ENCODE measurements around the gene FLCN.

FLCN gene

DNA sequence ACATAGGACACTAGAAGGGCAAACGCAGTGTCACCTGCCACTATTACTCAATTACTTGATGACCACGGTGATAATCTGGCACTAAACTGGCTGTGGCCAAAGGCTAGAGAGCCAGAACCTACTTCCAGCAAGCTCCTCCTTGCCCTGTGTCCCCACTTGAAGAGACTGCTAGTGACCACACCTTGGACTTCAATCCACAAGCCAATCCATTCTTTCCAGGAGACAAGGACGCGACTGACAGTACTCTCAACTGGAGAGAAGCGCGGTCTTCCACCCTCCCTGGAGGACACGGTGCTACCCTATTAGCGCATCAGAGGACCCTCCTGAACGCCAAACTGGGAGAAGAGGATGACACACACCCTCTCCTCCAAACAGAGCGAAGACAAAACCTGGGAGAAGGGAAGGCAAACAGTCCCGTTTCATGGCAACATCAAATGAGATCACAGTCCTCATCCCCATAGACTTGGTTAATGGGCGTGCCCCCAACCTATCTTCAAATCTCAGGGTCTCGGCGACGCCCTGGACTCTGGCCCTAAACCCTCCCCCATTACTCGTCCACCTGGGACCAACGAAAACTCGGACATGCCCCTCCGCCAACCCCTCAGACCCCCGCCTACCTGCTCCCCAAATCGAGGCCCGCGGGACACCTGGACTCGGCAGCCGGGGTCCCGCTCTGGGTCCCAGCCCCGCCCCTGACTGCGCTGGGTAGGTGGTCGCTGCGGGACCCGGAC is 508 bp downstream of the FLCN start:
- DNase-seq (ENCODE audit: low read depth in 2 of 3, low spot score in 2 of 3), result no peak

DNA sequence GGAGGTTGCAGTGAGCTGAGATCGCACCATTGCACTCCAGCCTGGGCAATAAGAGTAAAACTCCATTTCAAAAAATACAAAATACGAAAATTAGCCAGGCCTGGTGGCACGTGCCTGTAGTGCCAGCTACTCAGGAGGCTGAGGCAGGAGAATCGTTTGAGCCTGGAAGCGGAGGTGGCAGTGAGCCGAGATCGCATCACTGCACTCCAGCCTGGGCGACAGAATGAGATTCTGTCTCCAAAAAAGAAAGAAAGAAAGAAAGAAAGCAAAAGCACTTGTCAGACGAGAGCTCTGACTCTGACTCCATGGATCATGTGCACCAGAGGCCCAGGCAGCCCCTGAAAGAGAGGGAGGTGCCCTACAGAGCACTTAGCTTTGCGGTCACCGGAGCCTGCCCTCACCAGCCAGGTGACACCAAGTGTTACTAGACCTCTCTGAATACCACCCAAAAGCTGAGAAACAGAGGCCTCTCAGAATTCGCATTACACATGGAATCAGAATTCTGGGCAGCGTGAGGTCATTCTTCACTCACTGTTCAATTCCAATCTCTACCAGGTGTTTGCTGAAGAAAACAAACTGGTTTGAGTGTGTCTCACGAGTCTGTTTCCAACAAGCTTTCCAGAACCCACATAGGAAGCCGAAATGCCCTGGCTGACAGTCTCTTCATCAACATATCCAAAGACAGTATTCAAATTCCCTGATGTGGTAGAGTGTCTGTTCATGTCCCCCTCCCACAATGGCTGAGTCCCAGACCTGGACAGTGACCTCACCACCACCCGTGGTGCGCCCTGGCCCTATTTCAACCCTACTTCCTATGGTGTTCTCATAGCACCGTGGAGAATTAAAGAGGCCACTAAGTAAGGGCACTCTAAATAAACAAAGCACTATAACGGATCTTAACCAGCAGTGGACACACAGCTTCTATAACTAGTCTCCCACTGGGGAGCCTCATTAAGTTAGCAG is 1.5 kb downstream of the FLCN start:
- no peak for DNase-seq (ENCODE audit: low read depth in 2 of 3, low spot score in 2 of 3)

DNA sequence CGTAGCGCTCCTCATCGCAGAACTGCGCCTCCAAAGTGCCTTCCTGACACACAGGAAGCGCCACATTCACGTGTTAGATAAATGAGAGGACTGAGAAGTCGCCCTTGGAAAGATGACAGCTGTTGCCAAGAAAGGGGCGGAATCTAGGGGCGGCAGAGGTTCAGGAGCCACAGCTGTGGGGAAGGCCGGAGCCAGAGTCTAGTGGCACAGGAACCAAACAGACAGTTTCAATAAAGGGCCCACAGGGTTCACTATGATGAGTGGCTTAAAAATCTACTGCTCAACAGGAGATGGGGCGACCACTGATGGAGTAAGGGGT is 4.7 kb downstream of the FLCN start:
- no peak for DNase-seq (ENCODE audit: low read depth in 2 of 3, low spot score in 2 of 3)

DNA sequence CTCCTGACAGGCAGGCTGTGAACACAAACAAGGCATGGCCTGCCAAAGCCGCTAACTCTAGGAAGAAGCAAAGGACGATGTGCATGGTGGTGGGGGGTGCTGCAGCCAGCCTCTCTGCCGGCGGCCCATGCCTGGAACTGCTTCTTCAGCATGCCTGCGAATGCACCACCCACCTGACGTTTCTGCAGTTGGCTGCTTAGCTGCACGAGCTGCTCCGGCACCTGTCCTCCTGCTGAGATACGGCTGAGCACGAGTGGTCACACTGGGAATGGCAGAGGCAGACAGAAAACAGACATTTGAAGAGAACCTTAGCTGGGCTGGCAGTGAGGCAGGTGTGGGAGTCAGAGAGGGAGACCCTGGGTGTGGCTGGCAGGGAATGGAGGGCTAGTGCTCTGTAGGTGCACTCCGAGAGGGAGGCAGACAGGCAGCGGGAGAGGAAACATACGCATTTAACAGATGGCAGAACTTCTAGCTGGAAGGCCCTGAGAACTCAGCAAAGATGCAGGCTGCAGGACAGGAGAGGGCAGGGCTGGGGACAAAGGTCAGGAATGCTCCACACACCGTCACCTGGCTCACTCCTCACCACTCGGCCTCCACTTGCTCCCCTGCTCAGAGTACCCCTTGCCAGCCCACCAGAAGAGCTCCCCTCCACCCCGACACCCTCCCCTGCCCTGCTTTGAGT is 5.2 kb downstream of the FLCN start:
- no peak for DNase-seq (ENCODE audit: low read depth in 2 of 3, low spot score in 2 of 3)

DNA sequence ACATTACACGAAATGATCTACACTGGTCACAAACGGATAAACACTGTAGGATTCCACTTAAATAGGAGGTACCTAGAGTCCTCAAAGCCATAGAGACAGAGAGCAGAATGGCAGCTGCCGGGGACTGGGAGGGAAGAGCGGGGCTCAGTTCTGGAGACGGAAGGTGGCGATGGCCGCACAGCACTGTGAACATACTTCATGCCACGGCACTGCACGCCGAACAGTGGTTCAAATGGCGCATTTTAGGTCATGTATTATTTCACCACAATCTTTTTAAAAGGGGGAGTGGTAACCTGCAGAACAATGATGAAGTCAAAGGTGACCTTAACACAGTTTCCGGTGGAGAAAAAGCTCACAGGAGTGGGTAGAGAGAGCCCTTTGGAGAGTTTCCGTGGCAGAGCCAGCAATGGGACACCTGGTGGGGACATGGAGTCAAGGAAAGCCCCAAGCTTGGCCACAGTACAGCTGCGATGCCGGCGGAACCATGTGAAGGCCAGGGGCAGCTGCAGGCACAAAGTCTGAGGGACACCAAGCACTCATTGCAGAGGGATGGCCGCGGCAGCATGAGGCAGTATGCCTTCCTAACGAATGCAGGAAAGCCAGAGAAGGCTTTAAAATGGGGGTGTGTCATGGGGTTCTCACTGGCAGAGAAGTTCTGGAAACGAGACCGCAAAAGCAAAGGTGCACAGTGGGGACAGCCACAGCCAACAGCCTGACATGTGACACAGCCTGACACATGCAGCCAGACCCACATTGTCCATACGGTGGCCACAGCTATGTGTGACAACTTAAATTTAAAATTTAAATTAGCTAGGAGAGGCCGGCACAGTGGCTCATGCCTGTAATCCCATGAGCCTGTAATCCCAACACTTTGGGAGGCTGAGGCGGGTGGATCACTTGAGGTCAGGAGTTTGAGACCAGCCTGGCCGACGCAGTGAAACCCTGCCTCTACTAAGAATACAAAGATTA is 7.3 kb downstream of the FLCN start:
- DNase-seq (ENCODE audit: low read depth in 2 of 3, low spot score in 2 of 3), result no peak

DNA sequence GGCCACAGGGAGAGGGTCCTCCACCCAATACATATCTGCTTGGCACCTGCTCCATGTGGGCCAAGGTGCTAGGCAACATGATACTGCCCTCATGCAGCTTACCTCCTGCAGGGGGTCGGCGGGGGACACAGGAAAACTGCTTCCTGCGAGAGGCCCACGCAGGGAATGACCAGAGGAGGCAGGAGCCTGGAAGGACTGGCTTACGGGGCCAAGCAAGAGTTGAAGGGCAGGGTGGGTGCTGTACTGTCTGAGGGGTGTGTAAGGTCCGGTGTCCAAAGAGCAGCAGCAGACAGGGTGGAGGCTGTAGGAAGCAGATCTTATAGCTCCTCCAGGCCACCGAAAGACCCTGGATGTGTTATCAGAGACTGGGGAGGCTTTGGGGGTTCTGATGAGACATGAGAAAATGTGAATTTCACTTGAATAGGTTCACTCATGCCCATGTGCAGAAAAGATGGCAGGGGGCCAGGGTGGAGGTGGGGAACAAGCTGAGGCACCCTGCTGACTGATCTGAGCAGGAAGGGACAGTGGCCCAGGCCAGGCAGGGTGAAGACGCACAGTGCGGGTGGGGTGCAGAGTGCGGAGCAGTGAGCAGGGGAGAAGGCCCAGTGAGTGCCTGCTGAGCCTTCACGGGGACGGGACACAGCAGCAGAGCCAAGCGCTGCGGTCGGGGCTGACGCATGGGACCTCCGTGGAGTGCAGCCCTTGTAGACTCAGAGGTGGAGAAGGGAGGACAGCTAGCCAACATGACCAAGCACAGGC is 8.3 kb downstream of the FLCN start:
- DNase-seq (ENCODE audit: low read depth in 2 of 3, low spot score in 2 of 3), result no peak

DNA sequence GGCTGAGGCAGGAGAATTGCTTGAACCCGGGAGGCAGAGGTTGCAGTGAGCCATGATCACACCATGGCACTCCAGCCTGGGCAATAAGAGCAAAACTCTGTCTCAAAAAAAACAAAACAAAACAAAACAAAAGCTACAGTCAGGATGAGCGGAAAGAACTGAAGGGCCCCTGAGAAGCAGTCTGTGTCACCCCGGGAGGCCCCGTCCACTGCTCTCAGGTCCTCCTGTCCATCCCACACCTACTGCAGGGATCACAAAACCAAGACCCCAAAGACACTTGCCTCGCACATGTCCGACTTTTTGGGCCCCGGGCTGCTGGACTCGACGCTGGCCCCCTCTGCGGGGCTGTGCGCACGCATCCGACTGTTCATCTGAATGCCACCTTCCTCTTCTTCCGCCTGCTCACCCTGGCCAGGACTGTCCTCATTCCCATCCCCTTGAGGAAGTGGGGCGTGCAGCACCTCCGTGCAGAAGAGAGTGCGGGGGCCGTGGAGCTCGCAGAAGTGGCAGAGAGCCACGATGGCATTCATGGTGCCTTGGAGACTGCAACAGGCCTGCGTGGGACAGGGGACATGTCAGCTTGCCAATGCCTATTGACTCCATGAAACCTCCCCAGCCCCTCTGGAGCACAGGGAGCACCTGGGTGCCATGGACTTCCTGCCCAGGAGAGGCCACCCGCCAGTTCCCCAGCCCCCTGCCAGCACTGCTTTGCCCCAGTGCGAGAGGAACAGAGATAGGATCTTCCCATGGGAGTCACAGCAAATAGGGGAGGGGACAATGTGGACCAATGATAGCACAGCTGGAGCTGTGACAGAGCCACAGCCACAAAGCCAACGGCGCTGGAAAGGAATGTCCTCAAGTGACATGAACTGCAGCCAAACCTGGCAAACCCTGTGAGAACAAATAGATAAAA is 9.1 kb downstream of the FLCN start:
- no peak for DNase-seq (ENCODE audit: low read depth in 2 of 3, low spot score in 2 of 3)

DNA sequence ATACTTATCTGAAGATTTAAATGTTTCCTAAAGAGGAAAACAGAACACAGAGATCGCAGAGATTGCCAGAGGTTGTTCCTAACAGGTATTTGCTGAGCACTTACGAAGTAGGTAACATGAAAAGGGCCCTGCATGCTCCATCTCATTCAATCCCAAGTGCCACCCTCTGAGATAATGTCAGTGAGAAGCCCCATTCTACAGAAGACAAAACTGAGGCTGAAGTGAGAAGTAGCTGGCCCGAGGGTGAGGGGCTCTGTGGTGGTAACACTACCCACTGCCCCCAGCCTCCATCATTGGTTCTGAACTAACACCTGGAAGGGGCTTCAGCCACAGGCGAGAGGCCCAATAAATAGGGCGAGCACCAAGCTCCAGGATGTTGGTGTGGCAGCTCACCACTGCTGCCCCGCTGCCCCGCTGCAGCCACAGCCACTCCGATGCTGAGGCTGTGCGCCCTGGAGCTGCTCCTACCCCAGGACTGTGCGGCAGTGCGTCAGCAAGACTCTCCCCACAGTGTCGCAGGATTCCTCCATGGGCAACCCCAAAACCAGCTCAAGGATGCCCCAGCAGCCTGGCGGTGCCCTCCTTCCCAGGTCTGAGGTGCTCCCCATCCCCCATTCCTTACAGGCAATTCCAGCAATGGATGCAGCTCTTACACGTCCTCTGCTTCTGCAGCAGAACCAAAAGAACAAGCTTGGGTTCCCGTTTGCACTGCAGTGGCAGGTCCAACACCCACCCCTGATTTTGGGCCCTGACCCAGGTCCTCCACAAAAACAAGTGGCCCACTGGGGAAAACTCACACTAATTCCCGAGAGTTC is 10.3 kb downstream of the FLCN start:
- DNase-seq (ENCODE audit: low read depth in 2 of 3, low spot score in 2 of 3), result no peak

DNA sequence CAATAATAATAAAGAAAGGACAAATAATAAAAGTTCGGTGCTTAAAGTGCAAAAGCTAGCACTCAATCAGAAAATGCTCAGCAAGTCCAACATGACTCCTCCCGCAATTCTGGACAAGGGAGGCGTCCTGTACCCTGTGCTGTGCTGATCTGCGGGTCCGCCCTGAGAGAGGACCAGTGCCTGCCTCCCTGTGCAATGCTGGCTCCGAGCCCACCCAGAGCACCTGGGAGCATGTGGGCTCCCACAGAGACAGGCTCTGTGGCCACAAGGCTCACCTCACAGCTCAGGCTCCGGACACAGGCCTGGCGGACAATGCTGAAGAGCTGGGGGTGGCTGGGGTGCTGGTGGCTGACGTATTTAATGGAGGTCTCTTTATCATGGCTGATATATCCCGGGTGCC is 11.1 kb downstream of the FLCN start:
- DNase-seq (ENCODE audit: low read depth in 2 of 3, low spot score in 2 of 3), result no peak

DNA sequence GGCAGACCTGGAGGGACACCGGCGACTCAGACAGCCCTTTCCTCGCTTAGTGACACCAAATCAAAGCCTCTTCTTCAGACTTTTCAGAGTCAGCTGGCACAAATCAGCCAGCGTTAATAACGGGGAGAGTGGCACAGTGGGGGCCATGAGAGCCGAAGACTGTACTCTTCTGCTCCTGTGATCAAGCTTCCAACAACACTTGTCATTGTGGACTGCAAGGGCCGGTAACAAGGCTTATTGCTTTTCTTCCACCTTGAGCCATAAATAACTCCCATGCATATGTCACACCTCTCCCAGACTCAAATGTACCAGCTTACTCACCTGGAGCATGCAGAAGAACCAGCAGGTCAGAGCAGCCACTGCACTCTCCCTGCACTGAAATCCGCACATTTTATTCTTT is 12.8 kb downstream of the FLCN start:
- no peak for DNase-seq (ENCODE audit: low read depth in 2 of 3, low spot score in 2 of 3)

DNA sequence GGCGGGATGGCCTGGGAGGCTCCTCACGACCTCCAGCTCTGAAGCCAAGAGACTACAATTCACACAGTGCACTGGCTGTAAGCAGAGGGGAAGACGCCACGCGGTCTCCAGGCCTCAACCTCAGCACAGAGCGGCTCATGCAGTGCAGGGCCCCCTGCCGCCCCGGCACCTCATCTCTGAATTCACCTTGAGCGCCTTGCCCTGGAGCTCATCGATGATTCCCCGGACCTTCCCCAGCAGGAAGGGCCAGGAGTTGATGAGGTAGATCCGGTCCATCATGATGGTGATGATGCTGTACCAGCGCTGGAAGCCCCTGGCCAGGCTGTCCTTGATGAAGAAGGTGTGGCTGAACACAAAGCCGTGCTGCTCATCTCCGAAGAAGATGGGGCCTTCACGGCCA is 13.2 kb downstream of the FLCN start:
- DNase-seq (ENCODE audit: low read depth in 2 of 3, low spot score in 2 of 3), result no peak

DNA sequence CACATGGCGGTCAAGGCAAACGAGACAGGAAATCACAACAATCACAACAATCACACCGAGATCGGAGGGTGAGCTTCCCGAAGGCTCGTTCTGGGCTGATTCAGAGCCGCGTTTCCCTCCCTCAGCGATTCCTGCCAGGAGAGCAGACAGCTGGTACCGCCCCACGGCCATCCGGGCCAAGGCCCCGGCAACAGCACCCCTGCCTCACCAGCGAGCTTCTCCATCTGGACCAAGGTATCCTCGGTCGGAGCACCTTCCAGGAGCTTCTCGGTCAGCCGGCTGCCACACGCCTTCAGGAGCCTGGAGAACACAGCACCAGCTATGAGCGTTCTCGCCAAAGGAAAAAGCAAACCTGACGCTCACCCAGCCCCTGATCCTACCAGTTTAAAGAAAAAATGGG is 15.6 kb downstream of the FLCN start:
- DNase-seq (ENCODE audit: low read depth in 2 of 3, low spot score in 2 of 3), result no peak

DNA sequence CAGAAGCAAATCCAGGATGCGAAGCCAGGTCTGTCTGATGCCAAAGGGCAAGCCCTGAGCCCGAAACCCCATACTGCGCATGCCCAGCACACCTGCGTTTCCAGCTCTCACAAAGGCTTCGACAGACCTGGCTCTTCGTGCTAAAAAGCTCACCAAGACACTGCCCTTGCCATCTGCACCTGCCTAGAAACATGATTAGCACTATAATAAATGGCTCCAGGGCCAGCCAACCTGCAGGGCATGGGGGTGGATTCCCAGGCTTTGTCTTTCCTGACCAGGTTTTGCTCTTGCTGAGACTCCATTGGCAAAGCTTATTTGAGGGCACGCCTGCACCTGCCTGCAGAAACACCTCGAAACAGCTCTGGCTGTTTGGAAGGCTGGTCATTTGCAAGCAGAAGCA is 16.4 kb downstream of the FLCN start:
- DNase-seq (ENCODE audit: low read depth in 2 of 3, low spot score in 2 of 3), result no peak

DNA sequence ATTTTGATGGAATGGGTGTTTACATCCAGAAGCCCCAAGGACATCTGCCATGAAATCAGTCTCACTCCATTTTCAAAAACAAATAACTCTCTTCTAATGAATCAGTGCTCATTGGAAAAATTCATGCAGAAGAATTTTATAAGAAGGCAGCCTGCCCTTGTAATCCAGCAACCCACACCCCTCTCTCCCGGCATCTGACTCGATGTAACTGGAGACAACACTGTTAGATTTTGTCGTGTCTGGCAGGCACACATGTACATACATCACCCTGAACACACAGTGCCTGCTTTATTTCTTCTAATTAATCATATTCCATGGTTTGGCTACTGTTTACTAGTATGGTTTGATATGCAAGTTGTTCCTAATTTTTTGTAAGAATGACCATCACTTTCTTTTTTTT is 19.0 kb downstream of the FLCN start:
- no peak for DNase-seq (ENCODE audit: low read depth in 2 of 3, low spot score in 2 of 3)

DNA sequence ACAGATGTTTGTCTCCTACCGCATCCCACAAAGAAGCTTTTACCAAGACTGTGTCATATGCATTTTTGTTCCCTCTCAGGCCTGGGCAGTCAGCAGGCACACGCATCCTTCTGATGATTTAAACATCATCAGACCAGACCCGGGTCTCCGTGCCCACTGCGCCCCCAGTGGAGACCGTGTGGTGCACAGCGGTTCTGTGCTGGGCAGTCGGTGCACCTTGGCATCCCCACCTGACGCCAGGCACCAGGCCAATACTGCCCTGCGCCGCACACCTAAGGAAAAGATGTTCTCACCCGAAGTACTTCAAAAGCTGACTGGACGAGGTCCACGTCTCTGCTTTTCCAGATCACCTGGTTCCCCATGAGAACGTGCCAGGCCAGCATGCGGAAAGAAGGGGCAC is 20.2 kb downstream of the FLCN start:
- DNase-seq (ENCODE audit: low read depth in 2 of 3, low spot score in 2 of 3), result no peak

DNA sequence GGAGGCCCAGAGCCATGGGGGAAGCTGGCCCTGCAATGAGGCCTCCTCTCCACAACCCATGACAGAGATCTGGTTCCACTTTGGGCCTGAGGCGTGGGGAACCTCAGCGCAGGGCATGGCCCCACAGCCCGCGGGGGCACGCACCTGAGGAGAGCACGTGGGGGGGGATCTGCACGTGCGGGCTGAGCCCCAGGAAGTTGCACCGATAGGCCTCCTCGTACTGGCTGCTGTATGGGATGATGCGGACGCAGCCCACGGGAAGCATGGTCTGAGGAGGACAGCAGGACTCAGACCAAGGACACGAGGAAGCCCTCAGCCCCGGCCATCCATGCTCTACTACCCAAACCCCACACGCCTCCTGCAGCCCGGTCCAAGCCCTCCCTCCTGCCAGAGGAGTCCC is 20.7 kb downstream of the FLCN start:
- DNase-seq (ENCODE audit: low read depth in 2 of 3, low spot score in 2 of 3), result no peak

DNA sequence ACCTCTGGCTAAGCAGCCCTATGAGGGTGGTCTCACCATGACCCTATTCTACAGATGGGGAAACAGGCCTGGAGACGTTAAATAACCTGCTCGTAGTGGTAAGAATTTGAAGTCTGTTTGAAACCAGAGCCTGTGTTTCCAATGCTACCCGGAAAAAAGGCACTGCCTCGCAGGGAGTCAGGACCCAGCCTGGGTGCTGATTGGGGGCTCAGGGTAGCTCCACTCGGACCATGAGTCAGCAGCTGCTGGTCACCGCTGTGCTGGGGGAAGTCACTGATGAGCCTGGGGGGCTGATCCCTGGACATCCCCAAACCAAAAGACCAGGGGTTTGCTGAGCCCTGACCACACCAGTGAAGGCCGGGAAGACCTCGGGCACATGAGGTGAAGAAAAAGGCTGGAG is 21.4 kb downstream of the FLCN start:
- DNase-seq (ENCODE audit: low read depth in 2 of 3, low spot score in 2 of 3), result no peak

All from activated CD8-positive, alpha-beta memory T cell treated with anti-CD3 and anti-CD28 coated beads for 48 hours (primary cell).